ENCODE data around the gene RPL35.

RPL35 gene

DNA sequence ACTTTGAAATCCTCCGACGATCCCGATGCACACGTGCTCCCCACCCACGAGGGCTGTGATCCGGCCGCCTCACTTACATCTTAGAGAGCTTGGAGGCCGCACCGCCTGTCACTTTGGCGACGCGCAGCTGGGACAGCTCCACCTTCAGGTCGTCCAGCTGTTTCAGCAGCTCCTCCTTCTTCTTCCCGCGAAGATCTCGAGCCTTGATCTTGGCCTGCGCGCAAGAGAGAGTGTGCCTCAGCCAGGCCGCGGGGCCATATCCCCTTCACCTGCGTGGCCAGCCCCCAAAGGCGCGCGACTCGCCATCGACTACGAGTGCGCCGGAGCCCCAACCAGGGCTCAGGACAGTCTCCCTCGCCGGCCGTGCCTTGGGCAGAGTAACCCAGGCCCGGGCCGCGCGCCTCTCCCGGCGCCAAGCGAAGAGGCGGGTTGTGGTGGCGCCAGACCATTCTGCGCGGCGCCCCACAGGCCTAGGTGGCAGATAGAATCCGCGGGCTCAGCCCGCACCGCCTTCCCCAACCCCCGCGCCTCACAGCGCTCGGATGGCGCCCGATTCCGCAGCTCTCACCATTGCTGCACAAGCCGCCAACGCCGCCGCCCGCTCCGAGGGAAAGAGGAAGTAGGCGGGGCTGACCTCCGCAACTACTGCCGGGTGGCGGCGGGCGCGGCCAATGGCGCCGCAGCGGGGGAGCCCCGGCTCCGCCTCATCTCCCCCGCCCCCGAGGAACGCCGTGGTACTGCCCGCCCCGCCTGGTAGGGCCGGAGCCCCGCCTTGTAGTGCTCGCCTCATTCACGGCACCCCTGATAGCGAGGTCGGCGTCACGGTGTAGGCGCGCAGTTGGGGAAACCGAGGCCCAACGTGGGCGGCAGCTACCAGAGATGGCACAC, at the start of gene RPL35, which contains the start of gene ARPC5L:
Gene RPL35, minus strand, starts transcription at position 616 of the 888 bp plus-strand sequence. Its CDS starts 45 bp downstream, at position 571.
Gene ARPC5L, plus strand, starts transcription at position 789 of the 888 bp plus-strand sequence. CDS start 7,161 bp downstream, outside the sequence.
- DNase-seq = peak; percentile 88

GRCh38 chr9:124908098-124908497, 46.3 kb upstream of the RPL35 start:
- no peak for DNase-seq

- DNase-seq = no peak
Observed at GRCh38 chr9:124906966-124907365, 45.2 kb upstream of the RPL35 start.

DNA sequence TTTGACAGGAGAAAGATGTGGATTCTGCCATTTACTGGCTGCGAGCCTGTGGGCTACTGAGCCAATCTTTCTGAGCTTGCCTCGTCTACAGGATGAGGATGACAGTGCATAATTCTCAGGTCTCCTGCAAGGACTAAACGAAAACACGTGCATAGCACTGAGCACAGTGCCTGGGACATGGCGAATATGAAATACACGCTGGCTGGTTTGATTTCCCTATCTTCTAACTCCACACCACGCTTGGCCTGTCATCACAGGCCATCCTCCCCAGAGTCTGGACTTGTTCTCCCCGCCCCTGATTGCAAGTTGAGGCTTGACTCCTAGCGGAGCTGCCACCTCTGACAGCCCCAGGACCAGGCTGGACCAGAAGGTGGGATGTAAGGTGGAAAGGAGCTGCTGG, 38.1 kb upstream of the RPL35 start:
- no peak for DNase-seq

GRCh38 chr9:124897570-124898460, 36.1 kb upstream of the RPL35 start:
- DNase-seq = no peak

GRCh38 chr9:124894741-124895170, 33.0 kb upstream of the RPL35 start:
- DNase-seq = peak; percentile 18

GRCh38 chr9:124894035-124894740, 32.4 kb upstream of the RPL35 start:
- DNase-seq = no peak

DNA sequence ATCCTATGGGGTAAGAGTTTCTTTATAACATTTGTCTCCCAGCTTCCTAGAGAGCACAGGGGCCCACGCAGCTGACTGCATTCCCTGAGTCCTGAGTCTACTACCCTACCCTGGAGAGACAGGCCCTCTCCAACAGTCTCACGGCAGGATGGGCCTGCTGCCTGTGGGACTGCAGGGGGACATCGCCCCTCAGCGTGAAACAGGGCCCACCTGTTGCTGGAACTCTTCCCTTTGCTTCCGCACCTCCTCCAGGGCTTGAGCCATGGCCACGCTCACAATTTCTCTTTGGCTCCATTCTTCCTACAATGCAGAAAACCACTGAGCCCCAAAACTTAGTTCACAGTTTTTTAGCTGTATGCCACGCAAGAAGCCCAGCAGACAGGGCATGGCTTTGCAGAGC, 28.4 kb upstream of the RPL35 start:
- no peak for DNase-seq

GRCh38 chr9:124889006-124889405, 27.2 kb upstream of the RPL35 start:
- DNase-seq = no peak

GRCh38 chr9:124887832-124888231, 26.1 kb upstream of the RPL35 start:
- no peak for DNase-seq

DNA sequence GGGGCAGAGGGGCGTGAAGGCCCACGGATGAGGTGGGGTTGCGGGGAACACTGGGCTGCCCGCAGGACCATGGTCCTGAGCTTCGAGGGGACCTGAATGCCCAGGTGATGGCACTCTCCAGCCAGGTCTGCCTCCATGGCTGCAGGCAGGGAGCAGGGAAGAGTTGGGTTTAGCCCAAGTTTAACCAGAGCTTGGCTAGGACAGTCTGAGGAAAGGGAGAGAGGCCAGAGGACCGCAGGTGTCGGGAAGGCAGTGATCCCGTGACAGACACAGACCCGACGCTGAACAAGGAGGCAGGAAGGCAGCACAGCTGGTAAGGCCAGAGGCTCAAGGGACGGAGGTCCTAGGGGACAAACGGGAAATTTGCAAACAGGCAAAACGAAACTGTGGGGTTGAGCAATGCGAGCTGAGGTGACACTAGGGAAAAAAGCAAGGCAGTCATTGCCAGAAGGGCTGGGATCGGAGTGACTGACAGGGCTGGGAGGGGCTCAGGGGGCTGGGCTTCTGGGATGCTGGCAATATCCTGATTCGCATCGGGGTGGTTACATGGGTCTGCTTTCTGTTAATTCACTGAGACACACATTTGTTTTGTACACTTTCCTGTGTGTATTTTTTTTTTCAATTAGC, 25.2 kb upstream of the RPL35 start:
- no peak for DNase-seq

- no peak for DNase-seq
Observed at GRCh38 chr9:124886461-124886860, 24.7 kb upstream of the RPL35 start.

DNA sequence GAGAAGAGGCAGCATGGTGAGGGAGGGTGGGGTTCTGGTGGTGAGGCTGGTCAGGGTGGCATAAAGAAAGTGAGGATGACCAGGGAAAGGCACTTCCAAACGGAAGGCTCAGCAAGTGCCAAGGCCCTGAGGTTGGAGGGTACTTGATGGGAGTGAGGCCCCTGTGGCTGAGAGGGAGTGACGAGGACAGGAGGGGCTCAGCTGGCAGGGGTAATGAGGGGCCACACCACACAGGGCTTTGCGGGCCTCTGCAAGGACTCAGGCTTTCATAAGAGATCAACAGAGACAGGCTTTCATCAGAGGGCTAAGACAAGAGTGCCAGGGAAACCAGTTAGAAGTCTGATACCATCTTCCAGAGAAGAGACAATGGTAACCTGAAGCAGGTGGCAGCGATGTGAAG, 23.8 kb upstream of the RPL35 start:
- no peak for DNase-seq

- DNase-seq = no peak
Observed at GRCh38 chr9:124884376-124884775, 22.6 kb upstream of the RPL35 start.

- no peak for DNase-seq
Observed at GRCh38 chr9:124882231-124882630, 20.5 kb upstream of the RPL35 start.

GRCh38 chr9:124881138-124881743, 19.5 kb upstream of the RPL35 start:
- DNase-seq = no peak

- no peak for DNase-seq
Observed at GRCh38 chr9:124880501-124880900, 18.7 kb upstream of the RPL35 start.

DNA sequence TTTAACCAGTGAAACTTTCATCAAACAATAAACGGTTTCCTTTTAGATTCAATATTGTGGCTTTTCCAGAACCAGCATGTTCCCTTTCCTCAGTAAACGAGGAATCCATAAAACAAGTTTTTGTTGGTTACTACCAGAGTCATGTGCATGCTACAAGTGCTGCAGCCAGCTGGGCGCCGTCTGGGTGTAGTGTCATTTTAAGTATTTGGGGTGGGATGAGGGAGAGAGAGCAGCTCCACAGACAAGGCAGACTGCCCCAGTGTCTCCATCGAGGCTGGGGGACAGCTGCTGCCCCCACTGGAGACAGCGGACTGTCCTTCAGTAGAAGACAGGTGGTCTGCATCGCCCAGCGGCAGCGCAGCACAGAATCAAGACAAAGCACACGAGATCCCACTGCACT, 17.5 kb upstream of the RPL35 start:
- no peak for DNase-seq

GRCh38 chr9:124878518-124878917, 16.8 kb upstream of the RPL35 start:
- no peak for DNase-seq

- no peak for DNase-seq
Observed at GRCh38 chr9:124878021-124878420, 16.3 kb upstream of the RPL35 start.

GRCh38 chr9:124877021-124877782, 15.4 kb upstream of the RPL35 start:
- no peak for DNase-seq

Data from NCI-H1105 treated with DMSO at 0.1 percent for 48 hours (cell line).